HEK293T (cell line): ENCODE data around the gene MACROD2.

Source experiments
- FOXM1 ChIP-seq: fragments of 450-650 bp; IDR thresholded peaks from 2 replicates; pipeline ENCODE4 v1.6.1; 2017; ENCODE audit warnings: mild to moderate bottlenecking, borderline replicate concordance
- SP1 ChIP-seq: fragments of 450-650 bp; IDR thresholded peaks from 2 replicates; pipeline ENCODE4 v1.6.1; 2017
- SUZ12 ChIP-seq: fragments of 450-650 bp; IDR thresholded peaks from 2 replicates; pipeline ENCODE4 v1.6.1; 2016; ENCODE audit warnings: mild to moderate bottlenecking

GRCh38 chr20:14832630-14833029, 837.3 kb downstream of the MACROD2 start:
- TF ChIP-seq SUZ12 (no peak), FOXM1 (no peak), SP1 (no peak)
